H9 (cell line): Measurements from ENCODE around the gene ASH1L. TPM values are rescaled to one million over a fixed set of nuclear protein-coding genes. Genes with fewer than 3 reads are reported as not detected.
"Not testable (repeated sequence)": the region's sequence is repeated elsewhere in the genome, so short reads cannot be mapped to it uniquely, and the experiment has no call there.

Experiments used
- DNase-seq: peaks from one replicate; pipeline ENCODE4 v3.0.0-alpha.2; 2017
- H2AFZ ChIP-seq: one replicate; pipeline ENCODE4 v1.6.1; 2013; ENCODE audit warnings: mild to moderate bottlenecking, low read length, control low read depth, moderate library complexity
- H2AK5ac ChIP-seq: 2 replicates; pipeline ENCODE4 v1.6.1; 2013; ENCODE audit warnings: low read length, control low read depth, mixed read lengths; ENCODE audit not compliant: insufficient read length
- H2BK120ac ChIP-seq: one replicate; pipeline ENCODE4 v1.6.1; 2013; ENCODE audit warnings: low read depth, mild to moderate bottlenecking, low read length, control low read depth, inconsistent platforms; ENCODE audit not compliant: poor library complexity, severe bottlenecking
- H2BK12ac ChIP-seq: 2 replicates; pipeline ENCODE4 v1.6.1; 2013; ENCODE audit warnings: low read length, control low read depth, mixed read lengths, low read depth; ENCODE audit not compliant: insufficient read length
- H2BK15ac ChIP-seq: 2 replicates; pipeline ENCODE4 v1.6.1; 2013; ENCODE audit warnings: low read depth, low read length, control low read depth
- H2BK20ac ChIP-seq: one replicate; pipeline ENCODE4 v1.6.1; 2013; ENCODE audit warnings: low read depth, mild to moderate bottlenecking, low read length, control low read depth, inconsistent platforms; ENCODE audit not compliant: poor library complexity, severe bottlenecking
- H2BK5ac ChIP-seq: 2 replicates; pipeline ENCODE4 v1.6.1; 2013; ENCODE audit warnings: low read length, control low read depth, mixed read lengths; ENCODE audit not compliant: insufficient read length
- H3K14ac ChIP-seq: 2 replicates; pipeline ENCODE4 v1.6.1; 2013; ENCODE audit warnings: low read length, control low read depth; ENCODE audit not compliant: insufficient read depth
- H3K18ac ChIP-seq: 2 replicates; pipeline ENCODE4 v1.6.1; 2013; ENCODE audit warnings: low read depth, mild to moderate bottlenecking, mixed read lengths, low read length, control low read depth; ENCODE audit not compliant: insufficient read length
- H3K23ac ChIP-seq: 2 replicates; pipeline ENCODE4 v1.6.1; 2013; ENCODE audit warnings: low read length, control low read depth, mixed read lengths, low read depth; ENCODE audit not compliant: insufficient read length
- H3K23me2 ChIP-seq: 2 replicates; pipeline ENCODE4 v1.6.1; 2013; ENCODE audit warnings: low read depth, mild to moderate bottlenecking, mixed read lengths, low read length, control low read depth; ENCODE audit not compliant: insufficient read length, poor library complexity, severe bottlenecking
- H3K27ac ChIP-seq: 2 replicates; pipeline ENCODE4 v1.5.1; 2013; ENCODE audit warnings: low read length, control low read depth, mixed read lengths, low read depth; ENCODE audit not compliant: insufficient read length
- H3K27me3 ChIP-seq: 2 replicates; pipeline ENCODE4 v1.6.1; 2013; ENCODE audit warnings: low read length, control low read depth, inconsistent platforms; ENCODE audit not compliant: insufficient read depth
- H3K4ac ChIP-seq: 2 replicates; pipeline ENCODE4 v1.6.1; 2013; ENCODE audit warnings: low read depth, mild to moderate bottlenecking, control low read depth, inconsistent platforms, low read length, moderate library complexity
- H3K4me1 ChIP-seq: 2 replicates; pipeline ENCODE4 v1.6.1; 2013; ENCODE audit warnings: low read length, control low read depth, inconsistent platforms; ENCODE audit not compliant: insufficient read depth
- H3K4me2 ChIP-seq: 2 replicates; pipeline ENCODE4 v1.6.1; 2013; ENCODE audit warnings: low read length, control low read depth, mixed read lengths; ENCODE audit not compliant: insufficient read length, insufficient read depth
- H3K56ac ChIP-seq: 2 replicates; pipeline ENCODE4 v1.6.1; 2013; ENCODE audit warnings: low read depth, mild to moderate bottlenecking, mixed read lengths, low read length, control low read depth; ENCODE audit not compliant: insufficient read length
- H3K79me1 ChIP-seq: 2 replicates; pipeline ENCODE4 v1.6.1; 2013; ENCODE audit warnings: low read depth, mild to moderate bottlenecking, moderate library complexity, low read length, control low read depth, inconsistent platforms; ENCODE audit not compliant: insufficient read depth, poor library complexity, severe bottlenecking
- H3K79me2 ChIP-seq: 2 replicates; pipeline ENCODE4 v1.6.1; 2013; ENCODE audit warnings: low read length, control low read depth, inconsistent platforms; ENCODE audit not compliant: insufficient read depth
- H3K9ac ChIP-seq: 2 replicates; pipeline ENCODE4 v1.6.1; 2013; ENCODE audit warnings: low read length, control low read depth, mixed read lengths; ENCODE audit not compliant: insufficient read length; ENCODE audit errors: extremely low read depth
- H3K9me3 ChIP-seq: one replicate; pipeline ENCODE4 v1.6.1; 2013; ENCODE audit warnings: low read depth, low read length, inconsistent platforms; ENCODE audit not compliant: control insufficient read depth
- H3T11ph ChIP-seq: one replicate; pipeline ENCODE4 v1.6.1; 2013; ENCODE audit warnings: mild to moderate bottlenecking, low read length, control low read depth, inconsistent platforms
- H4K20me1 ChIP-seq: one replicate; pipeline ENCODE4 v1.6.1; 2013; ENCODE audit not compliant: control insufficient read depth, insufficient read length, insufficient read depth
- H4K5ac ChIP-seq: 2 replicates; pipeline ENCODE4 v1.6.1; 2013; ENCODE audit warnings: low read depth, mild to moderate bottlenecking, mixed read lengths, low read length, control low read depth; ENCODE audit not compliant: insufficient read length
- H4K8ac ChIP-seq: replicated peaks from 2 replicates; pipeline ENCODE4 v1.6.1; 2013; ENCODE audit warnings: low read length, control low read depth, mixed read lengths, low read depth; ENCODE audit not compliant: insufficient read length
- H4K91ac ChIP-seq: 2 replicates; pipeline ENCODE4 v1.6.1; 2013; ENCODE audit warnings: low read depth, mild to moderate bottlenecking, moderate library complexity, mixed read lengths, low read length, control low read depth; ENCODE audit not compliant: insufficient read length
- H3K27ac Mint-ChIP-seq, 3 experiments: 2 replicates in 2 of 3; 3 replicates in 1 of 3; pipeline ENCODE4 v1.8.0; 2020 to 2021; ENCODE audit warnings: mixed read lengths in 3 of 3, mild to moderate bottlenecking in 1 of 3, moderate library complexity in 1 of 3
- H3K27me3 Mint-ChIP-seq: 2 replicates; pipeline ENCODE4 v1.8.0; 2021; ENCODE audit warnings: low read depth, mild to moderate bottlenecking, moderate library complexity, mixed read lengths
- H3K36me3 Mint-ChIP-seq, 3 experiments: 2 replicates in 2 of 3; 3 replicates in 1 of 3; pipeline ENCODE4 v1.8.0; 2020 to 2021; ENCODE audit warnings: low read depth in 3 of 3, mixed read lengths in 3 of 3; ENCODE audit not compliant: insufficient read depth in 1 of 3
- H3K4me1 Mint-ChIP-seq, 2 experiments: 2 replicates each; pipeline ENCODE4 v1.8.0; 2020; ENCODE audit warnings: mixed read lengths in 2 of 2
- H3K4me3 Mint-ChIP-seq, 2 experiments: 2 replicates in 1 of 2; 3 replicates in 1 of 2; pipeline ENCODE4 v1.8.0; 2020 to 2021; ENCODE audit warnings: mild to moderate bottlenecking in 2 of 2, mixed read lengths in 2 of 2, moderate library complexity in 1 of 2
- H3K9me3 Mint-ChIP-seq, 2 experiments: 2 replicates in 1 of 2; 3 replicates in 1 of 2; pipeline ENCODE4 v1.8.0; 2020; ENCODE audit warnings: mild to moderate bottlenecking in 2 of 2, mixed read lengths in 2 of 2, moderate library complexity in 1 of 2
- WGBS: extraction: QIAGEN DNeasy Blood & Tissue Kit; methylation state at CpG from one replicate; pipeline ENCODE4 v1.1.7; 2013; ENCODE audit warnings: missing lambda C conversion rate, low lambda C conversion rate, mixed read lengths; ENCODE audit not compliant: insufficient read length; ENCODE audit errors: extremely low coverage; 5-methylcytosine and 5-hydroxymethylcytosine counted together
- total RNA-seq: library from RNA; stranded (reverse); gene quantifications from 2 replicates; pipeline ENCODE4 v1.2.1, GENCODE V29; 2021
- TF ChIP-seq, protein P1 (sequence below): fragments of 200-600 bp; sonication (generic); conservative IDR thresholded peaks from 3 replicates; pipeline ENCODE4 v1.8.0; 2021; ENCODE audit warnings: antibody characterized with exemption, mild to moderate bottlenecking

Gene ASH1L
- total RNA-seq, 1 experiment from 2014 or later = 32.8 TPM

- Histone ChIP-seq H2BK5ac (no peak overlapping the region), H3K4me1 (no peaks in the 10 kb centered on the region), H3K56ac (no peak overlapping the region), H4K8ac (no peak overlapping the region), H3T11ph (no peak overlapping the region), H2BK15ac (no peak overlapping the region), H3K27ac (no peak overlapping the region), H4K20me1 (no peaks in the 10 kb centered on the region), H3K4ac (no peak overlapping the region), H3K4me2 (no peak overlapping the region), H3K14ac (no peak overlapping the region), H3K79me2 (peaks cover 1% of the 10 kb centered on the region; the same call in 1 of the 2 replicates), H4K5ac (no peak overlapping the region), H3K27me3 (no peaks in the 10 kb centered on the region), H3K18ac (no peak overlapping the region), H2AK5ac (no peak overlapping the region), H3K9me3 (no peaks in the 10 kb centered on the region), H3K79me1 (peaks cover 8% of the 10 kb centered on the region), H4K91ac (no peak overlapping the region), H3K23ac (no peak overlapping the region), H2AFZ (no peak overlapping the region), H2BK20ac (no peak overlapping the region), H3K23me2 (no peaks in the 10 kb centered on the region), H2BK12ac (no peak overlapping the region), H2BK120ac (no peak overlapping the region), H3K9ac (no peak overlapping the region)
- Mint-ChIP-seq H3K36me3 (peaks cover 0 to 10% (median 2%) of the 10 kb centered on the region in 3 experiments; a peak in 2 of 7 replicates), H3K27me3 (no peaks in the 10 kb centered on the region), H3K9me3 (no peaks in the 10 kb centered on the region), H3K27ac (no peak overlapping the region), H3K4me1 (no peaks in the 10 kb centered on the region), H3K4me3 (no peak overlapping the region)
- TF ChIP-seq, protein P1, sequence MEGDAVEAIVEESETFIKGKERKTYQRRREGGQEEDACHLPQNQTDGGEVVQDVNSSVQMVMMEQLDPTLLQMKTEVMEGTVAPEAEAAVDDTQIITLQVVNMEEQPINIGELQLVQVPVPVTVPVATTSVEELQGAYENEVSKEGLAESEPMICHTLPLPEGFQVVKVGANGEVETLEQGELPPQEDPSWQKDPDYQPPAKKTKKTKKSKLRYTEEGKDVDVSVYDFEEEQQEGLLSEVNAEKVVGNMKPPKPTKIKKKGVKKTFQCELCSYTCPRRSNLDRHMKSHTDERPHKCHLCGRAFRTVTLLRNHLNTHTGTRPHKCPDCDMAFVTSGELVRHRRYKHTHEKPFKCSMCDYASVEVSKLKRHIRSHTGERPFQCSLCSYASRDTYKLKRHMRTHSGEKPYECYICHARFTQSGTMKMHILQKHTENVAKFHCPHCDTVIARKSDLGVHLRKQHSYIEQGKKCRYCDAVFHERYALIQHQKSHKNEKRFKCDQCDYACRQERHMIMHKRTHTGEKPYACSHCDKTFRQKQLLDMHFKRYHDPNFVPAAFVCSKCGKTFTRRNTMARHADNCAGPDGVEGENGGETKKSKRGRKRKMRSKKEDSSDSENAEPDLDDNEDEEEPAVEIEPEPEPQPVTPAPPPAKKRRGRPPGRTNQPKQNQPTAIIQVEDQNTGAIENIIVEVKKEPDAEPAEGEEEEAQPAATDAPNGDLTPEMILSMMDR = no peak
- no peak for DNase-seq
- WGBS = no CpG with 5 or more reads among the region's 2 CpGs
Observed at GRCh38 chr1:155507945-155508344, 54.7 kb downstream of the ASH1L start.

- H3K4me1 Mint-ChIP-seq, H3T11ph ChIP-seq, H4K91ac ChIP-seq, H3K14ac ChIP-seq, H3K27ac Mint-ChIP-seq, H3K4me1 ChIP-seq, H3K18ac ChIP-seq, H3K27me3 ChIP-seq, H3K4me3 Mint-ChIP-seq, H3K9ac ChIP-seq, H2BK12ac ChIP-seq, H4K5ac ChIP-seq, H3K79me1 ChIP-seq, H3K4ac ChIP-seq, H3K23me2 ChIP-seq, H4K20me1 ChIP-seq, H3K9me3 ChIP-seq, H3K23ac ChIP-seq, H3K36me3 Mint-ChIP-seq, H2AFZ ChIP-seq, H3K4me2 ChIP-seq, H2BK20ac ChIP-seq, H2BK15ac ChIP-seq, H3K27me3 Mint-ChIP-seq, H3K79me2 ChIP-seq, H2BK5ac ChIP-seq, H3K27ac ChIP-seq, H3K9me3 Mint-ChIP-seq, H3K56ac ChIP-seq, H2AK5ac ChIP-seq, H4K8ac ChIP-seq, DNase-seq, H2BK120ac ChIP-seq: not testable (repeated sequence)
- no CpG with 5 or more reads among the region's 3 CpGs for WGBS
Observed at GRCh38 chr1:155505963-155506362, 56.6 kb downstream of the ASH1L start.
